ENCODE data around the gene PCDH9.

- TF ChIP-seq POLR2A (IDR thresholded peaks at IDR 0.05) (no peak), CTCF (IDR thresholded peaks at IDR 0.05) (no peak)
Observed at GRCh38 chr13:67258482-67258881, 28.3 kb upstream of the PCDH9 start.

All from right lobe of liver (tissue), 4 donors.